HG02852 (cell line): ENCODE data around the gene TP53RK.

Experiments used
- ATAC-seq: cut with Tn5 transposase; IDR thresholded peaks from one replicate; pipeline ENCODE4 v1.9.1; 2021; ENCODE audit warnings: mild to moderate bottlenecking, moderate library complexity; ENCODE audit not compliant: unreplicated experiment

Gene TP53RK

DNA sequence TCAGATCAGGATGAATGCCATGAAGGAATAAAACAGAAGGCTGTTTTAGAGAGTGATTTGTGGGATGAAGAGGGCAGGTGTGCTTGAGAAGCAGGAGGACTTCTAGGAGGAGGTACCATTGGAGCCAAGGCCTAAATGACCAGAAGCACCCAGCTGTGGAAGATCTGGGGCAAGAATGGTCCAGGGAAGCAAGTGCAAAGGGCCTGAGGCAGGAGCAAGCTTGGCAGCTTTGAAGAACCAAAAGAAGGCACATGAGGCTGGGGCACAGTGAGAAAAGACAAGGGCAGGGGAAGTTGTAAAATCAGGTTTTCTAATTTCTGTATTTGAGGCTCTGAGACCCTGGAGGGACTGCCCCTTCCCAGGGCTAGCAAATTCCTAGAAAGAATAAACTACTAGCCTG, 47.8 kb downstream of the TP53RK start:
- no peak for ATAC-seq

DNA sequence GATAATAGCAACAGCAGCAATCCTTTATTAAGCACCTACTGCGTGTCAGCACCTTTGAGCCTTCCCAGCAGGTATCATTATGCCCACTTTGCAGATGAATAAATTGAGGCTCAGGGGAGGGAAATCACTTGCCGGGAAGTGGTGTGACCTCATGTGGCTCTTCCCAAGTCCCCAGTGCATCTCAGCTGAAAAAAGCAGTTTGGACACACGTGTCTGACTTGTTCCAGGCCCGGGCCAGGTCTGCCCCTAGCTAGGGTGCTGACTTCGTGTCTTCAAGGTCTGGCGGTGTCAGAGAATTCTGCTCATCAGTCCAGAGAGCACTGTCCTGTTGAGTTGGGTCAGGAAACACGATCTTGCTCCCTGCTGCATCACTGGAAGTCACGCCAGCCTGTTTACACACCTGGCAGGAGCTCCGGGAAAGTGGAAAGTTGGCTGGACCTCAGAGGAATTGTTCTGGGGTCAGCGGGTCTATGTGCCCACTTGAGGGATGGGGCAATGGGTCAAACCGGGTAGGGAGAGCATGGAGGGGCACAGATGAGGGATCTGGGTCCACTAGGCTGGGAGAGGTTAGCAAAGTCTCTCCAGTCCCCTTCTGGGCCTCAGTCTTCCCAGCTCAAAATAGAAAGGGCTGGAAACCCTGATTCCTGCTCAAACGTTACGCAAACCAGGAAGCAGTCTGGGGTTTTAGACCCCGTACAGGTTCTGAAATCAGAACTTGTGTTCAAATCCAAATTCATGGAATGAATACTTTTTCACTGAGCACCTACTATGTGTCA, 48.5 kb downstream of the TP53RK start:
- ATAC-seq = no peak

DNA sequence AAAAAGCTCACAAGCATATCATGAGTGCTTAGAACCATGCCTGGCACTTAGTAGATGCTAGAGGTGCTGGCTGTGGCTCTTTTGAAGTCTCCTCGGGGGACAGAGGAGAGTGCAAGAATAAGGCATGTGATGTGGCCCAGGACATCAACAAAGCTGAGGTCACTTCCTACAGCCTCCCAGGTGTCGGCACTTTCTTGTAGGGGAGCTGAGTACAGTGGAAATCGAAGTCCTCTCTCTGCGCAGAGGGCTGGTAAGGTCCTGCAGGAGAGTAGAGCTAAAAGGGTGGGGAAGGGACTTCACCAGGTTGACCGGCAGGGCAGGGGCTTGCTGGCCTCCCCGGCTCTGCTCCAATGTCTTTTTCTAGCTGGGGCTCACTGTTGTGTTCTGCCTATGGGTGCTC, 49.2 kb downstream of the TP53RK start:
- no peak for ATAC-seq

DNA sequence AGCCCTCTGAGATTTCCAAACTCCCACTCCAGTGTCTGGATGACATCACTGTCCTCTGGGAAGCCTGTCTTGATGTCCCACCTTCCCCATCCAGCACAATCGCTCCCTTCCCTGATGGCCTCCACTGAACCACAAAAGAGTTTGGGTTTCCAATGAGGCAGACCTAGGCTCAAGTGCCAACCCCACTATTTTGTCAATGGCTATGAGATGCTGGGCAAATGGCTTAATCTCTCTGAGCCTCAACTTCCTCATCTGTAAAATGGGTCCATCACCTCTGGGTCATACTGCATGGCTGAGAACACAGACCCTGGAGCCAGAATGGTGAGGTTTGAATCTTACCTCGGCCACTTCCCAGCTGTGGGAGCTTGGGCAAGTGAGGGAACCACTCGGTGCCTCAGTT, 49.7 kb downstream of the TP53RK start:
- ATAC-seq = no peak

DNA sequence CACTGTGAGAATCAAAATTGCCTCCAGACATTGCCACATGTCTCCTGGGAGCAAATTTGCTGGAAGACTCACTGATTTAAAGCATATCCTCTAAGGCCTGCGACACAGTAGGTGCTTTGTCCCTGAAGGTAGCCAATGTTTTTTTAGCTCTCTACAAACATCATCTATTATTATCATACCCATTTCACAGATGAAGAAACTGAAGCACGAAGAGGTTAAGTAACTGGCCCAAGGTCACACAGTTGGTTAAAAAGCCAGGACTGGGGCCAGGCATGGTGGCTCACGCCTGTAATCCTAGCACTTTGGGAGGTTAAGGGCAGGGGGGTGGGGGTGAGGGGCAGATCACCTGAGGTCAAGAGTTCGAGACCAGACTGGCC, 50.4 kb downstream of the TP53RK start:
- no peak for ATAC-seq

DNA sequence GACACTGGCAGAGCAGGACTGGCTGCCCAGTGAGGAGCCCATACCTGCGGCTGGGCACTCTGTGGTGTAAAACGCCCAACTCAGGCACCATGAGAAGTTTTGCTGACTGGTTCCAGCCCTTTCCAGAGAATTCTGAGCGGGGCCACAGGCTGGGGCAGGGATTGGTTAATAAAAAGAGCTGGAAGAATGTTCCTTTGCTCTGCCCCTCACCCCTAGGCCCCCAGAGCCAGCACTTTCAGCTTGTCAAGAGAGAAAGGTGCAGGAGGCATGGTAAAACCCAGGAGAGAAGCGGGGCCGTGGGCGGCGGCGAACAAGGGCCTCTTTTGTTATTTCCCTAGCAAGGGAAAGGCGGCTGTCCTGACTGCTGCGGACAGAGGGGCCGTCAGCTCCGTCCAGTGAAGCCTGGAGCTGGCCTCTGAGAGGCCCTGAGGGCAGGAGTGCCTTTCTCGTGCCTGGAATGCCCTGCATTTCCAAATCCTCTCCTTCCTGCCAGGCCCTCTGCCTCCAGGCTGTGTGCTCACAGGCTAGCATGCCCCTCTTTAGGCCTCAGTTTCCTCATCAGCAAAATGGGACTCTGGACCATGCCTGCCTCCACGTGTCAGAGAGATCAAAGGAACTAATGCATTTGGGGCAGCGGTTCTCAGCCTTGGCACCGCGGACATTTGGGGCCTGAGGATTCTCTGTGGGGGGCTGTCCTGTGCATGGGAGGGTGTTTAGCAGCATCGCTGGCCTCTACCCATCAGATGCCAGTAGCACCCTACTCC, 50.9 kb downstream of the TP53RK start:
- ATAC-seq = no peak

DNA sequence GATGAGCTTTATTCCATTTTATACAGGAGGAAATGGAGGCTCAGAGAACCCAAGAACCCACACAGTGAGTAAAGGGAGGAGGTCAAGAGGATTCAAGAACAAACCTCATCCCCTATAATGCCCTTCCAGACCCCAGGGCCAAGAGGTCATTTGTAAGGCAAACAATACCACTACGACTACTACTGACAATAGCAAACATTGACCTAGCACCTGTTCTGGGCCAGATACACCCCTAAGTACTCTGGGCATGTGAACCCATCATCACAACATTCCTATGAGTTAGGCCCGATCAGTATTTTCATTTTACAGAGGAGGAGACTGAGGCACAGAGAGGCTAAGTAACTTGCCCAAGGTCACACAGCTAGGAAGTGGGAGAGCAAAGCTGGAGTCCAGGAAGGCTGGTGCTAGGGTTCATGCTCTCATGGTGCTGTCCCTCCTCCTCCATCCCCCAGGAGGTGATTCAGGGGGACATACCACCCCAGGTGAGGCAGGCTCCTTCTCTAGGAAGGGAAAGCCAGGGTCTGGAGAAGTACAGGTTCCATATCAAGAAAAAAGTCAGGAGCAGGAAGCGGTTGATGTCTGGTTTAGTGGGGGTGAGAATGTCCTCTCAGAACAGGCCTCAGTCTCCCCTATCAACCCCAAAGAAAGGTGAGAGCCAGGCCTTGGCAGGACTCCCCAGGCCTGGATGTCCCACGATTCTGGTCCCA, 51.7 kb downstream of the TP53RK start:
- ATAC-seq = no peak

DNA sequence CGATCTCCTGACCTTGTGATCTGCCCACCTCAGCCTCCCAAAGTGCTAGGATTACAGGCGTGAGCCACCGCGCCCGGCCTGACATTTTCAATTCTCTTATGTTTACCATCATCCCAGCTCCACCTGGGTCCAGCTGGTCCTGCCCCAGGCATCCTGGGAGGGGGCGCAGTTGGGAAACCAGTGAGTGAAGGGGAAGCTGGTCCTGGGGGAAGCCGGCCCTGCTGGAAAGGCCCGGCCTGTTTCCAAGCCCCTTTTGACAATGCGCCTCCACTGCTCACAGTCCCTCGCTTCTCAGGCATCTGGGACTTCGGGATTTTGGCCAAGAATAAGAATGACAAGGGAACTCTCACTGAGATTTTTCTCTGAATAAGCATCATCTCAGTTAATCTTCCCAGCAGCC, 52.2 kb downstream of the TP53RK start:
- ATAC-seq = no peak

DNA sequence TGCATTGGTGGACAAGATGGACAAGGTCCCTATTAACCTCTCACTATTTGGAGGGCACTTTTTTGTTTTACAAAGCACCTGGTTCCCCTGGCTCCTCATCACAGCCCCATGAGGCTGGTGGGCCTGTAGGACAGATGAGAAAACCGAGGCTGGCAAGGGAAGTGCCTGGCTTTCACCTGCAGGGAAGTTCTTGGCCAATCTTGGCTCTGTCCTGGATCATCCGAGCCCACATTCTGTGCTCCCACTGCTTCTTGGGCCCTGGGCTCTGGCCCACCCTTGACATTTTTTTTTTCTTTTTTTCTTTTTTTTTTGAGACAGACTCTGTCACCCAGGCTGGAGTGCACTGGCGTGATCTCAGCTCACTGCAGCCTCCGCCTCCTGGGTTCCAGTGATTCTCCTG, 52.7 kb downstream of the TP53RK start:
- ATAC-seq = no peak

DNA sequence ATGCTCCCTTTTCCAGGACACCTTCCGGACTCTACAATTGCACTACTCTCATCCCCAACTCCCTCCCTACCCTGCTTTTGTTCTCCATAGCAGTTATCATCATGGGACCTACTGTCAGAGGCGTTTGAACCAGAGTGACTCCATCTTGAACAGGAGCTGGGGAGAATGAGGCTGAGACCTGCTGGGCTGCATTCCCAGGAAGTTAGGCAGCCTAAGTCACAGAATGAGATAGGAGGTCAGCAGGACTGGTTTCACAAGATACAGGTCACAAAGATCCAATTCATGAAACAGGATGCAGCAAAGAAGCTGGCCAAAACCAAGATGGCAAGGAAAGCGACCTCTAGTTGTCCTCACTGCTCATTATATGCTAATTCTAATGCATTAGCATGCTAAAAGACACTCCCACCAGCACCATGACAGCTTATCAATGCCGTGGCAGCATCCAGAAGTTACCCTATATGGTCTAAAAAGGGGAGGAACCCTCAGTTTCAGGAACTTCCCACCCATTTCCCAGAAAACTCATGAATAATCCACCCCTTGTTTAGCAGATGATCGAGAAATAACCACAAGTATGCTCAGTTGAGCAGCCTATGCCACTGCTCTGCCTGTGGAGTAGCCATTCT, 53.6 kb downstream of the TP53RK start:
- ATAC-seq = no peak

DNA sequence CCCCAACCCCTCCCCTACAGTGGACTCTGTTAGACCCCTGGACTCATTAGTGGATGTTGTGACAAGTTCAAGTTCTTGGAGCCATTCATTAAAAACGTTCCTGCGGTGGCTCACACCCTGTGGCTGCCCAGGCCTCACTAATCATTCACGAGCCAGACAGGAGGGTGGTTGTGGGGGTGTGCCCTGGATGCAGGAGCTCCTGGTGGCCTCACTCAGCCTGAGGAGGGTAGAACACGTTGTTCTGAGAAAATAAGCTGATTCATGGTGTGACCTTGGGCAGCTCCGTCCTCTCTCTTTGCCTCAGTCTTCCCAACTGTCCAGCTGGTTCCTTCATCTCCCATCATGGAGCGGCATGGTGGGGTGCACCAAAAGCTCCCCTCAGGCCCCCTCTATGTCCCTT, 54.7 kb downstream of the TP53RK start:
- ATAC-seq = no peak
